ENCODE data around the gene NOM1. TPM values are rescaled to one million over a fixed set of nuclear protein-coding genes. Genes with fewer than 3 reads are reported as not detected.
"Not testable (repeated sequence)": the region's sequence is repeated elsewhere in the genome, so short reads cannot be mapped to it uniquely, and the experiment has no call there.

Gene NOM1
- total RNA-seq, 1 experiment from 2014 or later, result 35.4 TPM

DNA sequence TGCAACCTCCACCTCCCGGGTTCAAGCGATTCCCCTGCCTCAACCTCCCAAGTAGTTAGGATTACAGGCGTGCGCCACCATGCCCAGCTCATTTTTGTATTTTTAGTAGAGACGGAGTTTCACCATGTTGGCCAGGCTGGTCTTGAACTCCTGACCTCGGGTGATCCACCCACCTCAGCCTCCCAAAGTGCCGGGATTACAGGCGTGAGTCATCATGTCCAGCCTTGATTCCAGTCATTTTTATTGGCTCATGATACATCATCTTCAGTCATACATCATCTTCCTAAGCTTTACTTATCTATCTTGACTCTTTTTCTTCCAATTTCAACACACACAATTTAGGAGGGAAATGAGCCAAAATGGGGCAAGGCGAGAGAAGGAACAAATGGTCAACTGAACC is 49.4 kb upstream of the NOM1 start:
- H3K9me2 ChIP-seq (ENCODE audit: insufficient read depth); H3K4me3 ChIP-seq (replicated peaks in 1 of 2; ENCODE audit: low read depth in 1 of 2, low read length in 2 of 2); BruUV-seq (replicated peaks); H3K36me3 ChIP-seq (ENCODE audit: control insufficient read depth in 1 of 2, insufficient read depth in 2 of 2, low read length in 2 of 2); H3K27ac ChIP-seq (ENCODE audit: low read depth, low read length); H4K20me1 ChIP-seq (ENCODE audit: insufficient read depth); H3K27me3 ChIP-seq (ENCODE audit: insufficient read depth, low read length); H3K9me3 ChIP-seq (ENCODE audit: control insufficient read depth in 1 of 2, insufficient read depth in 1 of 2, low read depth in 1 of 2, low read length in 2 of 2); CTCF ChIA-PET; ATAC-seq; H3K9ac ChIP-seq (ENCODE audit: low read length); RAD21 ChIA-PET (ENCODE audit: low non-redundant PET in 1 of 2, low total read pairs in 2 of 2, uncharacterized antibody in 2 of 2, unreplicated experiment in 2 of 2); DNase-seq (ENCODE audit: low read depth, low spot score); H3K79me2 ChIP-seq (ENCODE audit: insufficient read depth, low read length): not testable (repeated sequence)
- Histone ChIP-seq H3K4me2 (ENCODE audit: low read length) (peak overlapping the region; percentile 56), H3K4me1 (ENCODE audit: control insufficient read depth in 1 of 2, insufficient read depth in 2 of 2, low read length in 2 of 2) (peaks cover 30 to 65% of the 10 kb centered on the region in 2 experiments), H2AFZ (ENCODE audit: low read depth, low read length, poor library complexity, severe bottlenecking) (peak overlapping the region; percentile 35)
- TF ChIP-seq CBX3 (IDR thresholded peaks at IDR 0.05; ENCODE audit: low read depth) (0 out of 2 replicates have a peak, but pooled peaks have one; percentile 15), EGR1 (IDR thresholded peaks at IDR 0.05; ENCODE audit: low read depth) (peak; percentile 44; the same call in 1 of the 2 replicates)
- POLR2A ChIA-PET, result interaction anchor here (1.2 kb wide), 1 partner anchor 49 kb away, joined by 3 read pairs; the partner anchor contains the start of gene NOM1
- intact Hi-C loops (cut with micrococcal nuclease), result loop anchor here (5.0 to 10.0 kb wide), 3 partner anchors 47 to 938 kb away; partner anchors contain the start of gene NOM1

DNA sequence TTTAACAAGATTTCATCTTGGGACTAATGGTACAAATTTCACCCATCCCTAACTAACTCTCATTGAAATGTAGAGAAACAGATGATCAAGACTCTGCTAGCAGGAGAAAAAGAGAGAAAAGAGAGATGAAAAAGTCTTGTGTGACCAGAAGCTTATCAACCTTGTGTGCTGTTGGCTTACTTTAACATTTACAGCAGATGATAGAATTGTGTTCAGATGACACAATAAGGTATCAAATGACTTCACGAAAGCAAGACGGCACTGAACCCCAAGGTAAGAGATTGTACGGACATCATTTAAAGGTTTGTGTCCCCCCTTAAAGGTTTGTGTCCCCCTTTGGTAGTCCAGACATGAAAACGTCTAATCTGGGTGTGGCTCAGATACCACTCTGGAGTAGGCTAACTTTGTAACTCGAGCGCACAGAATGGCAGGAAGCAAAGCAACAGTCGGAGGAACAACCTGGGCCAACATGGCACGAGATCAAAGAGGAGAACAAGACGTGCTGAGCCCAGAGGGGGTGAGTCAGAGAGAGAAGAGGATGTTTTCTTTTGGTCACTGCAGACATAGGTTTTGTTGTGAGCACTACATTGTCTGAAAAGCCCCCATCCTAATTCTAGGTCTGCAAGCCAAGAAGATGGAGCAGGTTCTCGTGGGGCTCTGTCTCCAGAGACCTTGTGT is 46.1 kb upstream of the NOM1 start:
- Histone ChIP-seq H3K4me2 (ENCODE audit: low read length) (peak overlapping the region; percentile 72), H3K9ac (ENCODE audit: low read length) (peak overlapping the region; percentile 36), H3K9me3 (ENCODE audit: control insufficient read depth in 1 of 2, insufficient read depth in 1 of 2, low read depth in 1 of 2, low read length in 2 of 2) (no peaks in the 10 kb centered on the region), H2AFZ (ENCODE audit: low read depth, low read length, poor library complexity, severe bottlenecking) (peak overlapping the region; percentile 71), H3K4me1 (ENCODE audit: control insufficient read depth in 1 of 2, insufficient read depth in 2 of 2, low read length in 2 of 2) (peaks cover 30 to 61% of the 10 kb centered on the region in 2 experiments), H4K20me1 (ENCODE audit: insufficient read depth) (no peaks in the 10 kb centered on the region), H3K9me2 (ENCODE audit: insufficient read depth) (no peaks in the 10 kb centered on the region), H3K36me3 (ENCODE audit: control insufficient read depth in 1 of 2, insufficient read depth in 2 of 2, low read length in 2 of 2) (no peaks in the 10 kb centered on the region), H3K4me3 (replicated peaks in 1 of 2; ENCODE audit: low read depth in 1 of 2, low read length in 2 of 2) (peak overlapping the region; percentile 8 to 45), H3K27ac (ENCODE audit: low read depth, low read length) (peak overlapping the region; percentile 54), H3K79me2 (ENCODE audit: insufficient read depth, low read length) (no peaks in the 10 kb centered on the region), H3K27me3 (ENCODE audit: insufficient read depth, low read length) (no peaks in the 10 kb centered on the region)
- no TSS peak for BruUV-seq (replicated peaks)
- CTCF ChIA-PET, result no interaction called here
- RAD21 ChIA-PET (ENCODE audit: low non-redundant PET in 1 of 2, low total read pairs in 2 of 2, uncharacterized antibody in 2 of 2, unreplicated experiment in 2 of 2), result interaction anchor here in 1 of 2 experiments (0.7 to 1.3 kb wide), 2 partner anchors 10 kb away, joined by 3 read pairs; partner anchors contain the start of gene LMBR1
- DNase-seq (ENCODE audit: low read depth, low spot score) (peak; percentile 89), ATAC-seq (peak; percentile 91)
- intact Hi-C loops (cut with micrococcal nuclease), result loop anchor here (5.0 to 10.0 kb wide), 3 partner anchors 44 to 941 kb away; partner anchors contain the start of gene NOM1
- POLR2A ChIA-PET, result interaction anchor here (2.2 kb wide), 1 partner anchor 10 kb away, joined by 7 read pairs; the partner anchor contains the start of gene LMBR1
- TF ChIP-seq EZH2 (IDR thresholded peaks at IDR 0.05), result no peak
- TF ChIP-seq EZH2phosphoT487 (IDR thresholded peaks at IDR 0.05; ENCODE audit: borderline replicate concordance), result no peak
- TF ChIP-seq SIN3A (IDR thresholded peaks at IDR 0.05; ENCODE audit: low read depth), result peak; percentile 61; the same call in 1 of the 2 replicates
- TF ChIP-seq FOSL1 (IDR thresholded peaks at IDR 0.05; ENCODE audit: low read depth), result peak; percentile 86
- no peak for TF ChIP-seq ZFX (IDR thresholded peaks at IDR 0.05)
- peak; percentile 91 for TF ChIP-seq JUND (IDR thresholded peaks at IDR 0.05)
- TF ChIP-seq REST (IDR thresholded peaks at IDR 0.05; ENCODE audit: low read depth), result no peak
- TF ChIP-seq SRF (IDR thresholded peaks at IDR 0.05; ENCODE audit: low read depth), result no peak; the same call in 1 of the 2 replicates
- TF ChIP-seq, protein P1, sequence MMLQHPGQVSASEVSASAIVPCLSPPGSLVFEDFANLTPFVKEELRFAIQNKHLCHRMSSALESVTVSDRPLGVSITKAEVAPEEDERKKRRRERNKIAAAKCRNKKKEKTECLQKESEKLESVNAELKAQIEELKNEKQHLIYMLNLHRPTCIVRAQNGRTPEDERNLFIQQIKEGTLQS (IDR thresholded peaks at IDR 0.05), result no peak
- TF ChIP-seq MAX (IDR thresholded peaks at IDR 0.05), result peak; percentile 70
- no peak for TF ChIP-seq ELF1 (IDR thresholded peaks at IDR 0.05; ENCODE audit: borderline replicate concordance, low read depth)
- peak; percentile 45; the same call in 1 of the 2 replicates for TF ChIP-seq CEBPB (IDR thresholded peaks at IDR 0.05; ENCODE audit: low read depth)
- peak; percentile 99 for TF ChIP-seq TCF7L2 (IDR thresholded peaks at IDR 0.05; ENCODE audit: borderline replicate concordance, extremely low read depth, insufficient read depth, insufficient read length)
- TF ChIP-seq POLR2AphosphoS5 (IDR thresholded peaks at IDR 0.05; ENCODE audit: low read depth, low read length), result peak; percentile 74
- TF ChIP-seq EGR1 (IDR thresholded peaks at IDR 0.05; ENCODE audit: low read depth), result no peak

Measured in HCT116 (cell line).